K562 (cell line): ENCODE measurements around the gene NDUFC2.

Source experiments
- ARID2 ChIP-seq: fragments of 450-650 bp; IDR thresholded peaks from 2 replicates; pipeline ENCODE4 v1.6.1; 2017; ENCODE audit warnings: antibody characterized with exemption, mild to moderate bottlenecking
- ATF6 ChIP-seq: sonication (generic); formaldehyde crosslinking; IDR thresholded peaks from 2 replicates; pipeline ENCODE4 v1.4.0; 2020; ENCODE audit warnings: mild to moderate bottlenecking, missing genetic modification reagents
- EGR1 ChIP-seq: fragments of 450-650 bp; conservative IDR thresholded peaks from 2 replicates; pipeline ENCODE4 v1.6.1; 2017; ENCODE audit warnings: mild to moderate bottlenecking
- ETV6 ChIP-seq, 3 experiments: fragments of 150-350 bp in 1 of 3; sonication (generic) in 1 of 3; formaldehyde crosslinking in 1 of 3; IDR thresholded peaks; 2 replicates each; pipeline versions ENCODE4 v1.6.1 to v1.8.0; 2014 to 2022; ENCODE audit warnings: borderline replicate concordance in 2 of 3, low read depth in 2 of 3, antibody characterized with exemption in 1 of 3, low read length in 1 of 3, mild to moderate bottlenecking in 1 of 3, missing genetic modification reagents in 1 of 3
- GABPA ChIP-seq: fragments of 200-800 bp; sonication (Bioruptor generic); conservative IDR thresholded peaks from 2 replicates; pipeline ENCODE4 v1.6.1; 2016; ENCODE audit warnings: low read depth, missing genetic modification characterization, missing compliant biosample characterization
- HIVEP1 ChIP-seq: fragments of 250-450 bp; sonication (Bioruptor Pico); IDR thresholded peaks from 2 replicates; pipeline ENCODE4 v1.4.0; 2020; ENCODE audit warnings: mild to moderate bottlenecking
- JUNB ChIP-seq: fragments of 450-650 bp; formaldehyde crosslinking; conservative IDR thresholded peaks from 2 replicates; pipeline ENCODE4 v1.4.0; 2020; ENCODE audit warnings: mild to moderate bottlenecking
- MAX ChIP-seq: sonication (generic); formaldehyde crosslinking; IDR thresholded peaks from 2 replicates; pipeline ENCODE4 v1.9.0; 2022; ENCODE audit warnings: mild to moderate bottlenecking, missing genetic modification reagents
- MTA3 ChIP-seq: fragments of 450-650 bp; formaldehyde crosslinking; IDR thresholded peaks from 2 replicates; pipeline ENCODE4 v1.6.1; 2017; ENCODE audit warnings: mild to moderate bottlenecking, borderline replicate concordance
- POLR2A ChIP-seq: fragments of 450-650 bp; conservative IDR thresholded peaks from 2 replicates; pipeline ENCODE4 v1.6.1; 2016
- SFPQ ChIP-seq: fragments of 200-400 bp; formaldehyde crosslinking; IDR thresholded peaks from 2 replicates; pipeline ENCODE4 v1.6.1; 2017; ENCODE audit warnings: mild to moderate bottlenecking, low read depth, low read length, moderate library complexity
- ZNF217 ChIP-seq: sonication (generic); formaldehyde crosslinking; IDR thresholded peaks from 2 replicates; pipeline ENCODE4 v1.8.0; 2022; ENCODE audit warnings: mild to moderate bottlenecking, missing genetic modification reagents
- ZNF274 ChIP-seq: IDR thresholded peaks from 2 replicates; pipeline ENCODE4 v1.6.1; 2011; ENCODE audit warnings: low read depth, mild to moderate bottlenecking, low read length, moderate library complexity, borderline replicate concordance

GRCh38 chr11:78025378-78025777 is 54.3 kb downstream of the NDUFC2 start:
- TF ChIP-seq JUNB (no peak), ARID2 (no peak), POLR2A (no peak), ATF6 (no peak), GABPA (no peak), ZNF274 (no peak), EGR1 (no peak), ZNF217 (CRISPR knock-in tag) (no peak), MAX (CRISPR knock-in tag) (no peak), ETV6 (IDR thresholded peaks at IDR 0.05; ENCODE audit: borderline replicate concordance in 1 of 2, low read depth in 2 of 2, low read length in 1 of 2) (no peak), ETV6 (CRISPR knock-in tag; IDR thresholded peaks at IDR 0.05; ENCODE audit: borderline replicate concordance) (no peak), SFPQ (no peak), MTA3 (no peak), HIVEP1 (CRISPR knock-in tag) (no peak)
